SH-SY5Y (cell line): ENCODE measurements around the gene RGS12.

Experiments used
- GATA2 ChIP-seq: IDR thresholded peaks from 2 replicates; pipeline ENCODE4 v1.6.1; 2011; ENCODE audit warnings: mild to moderate bottlenecking, low read depth, low read length
- GATA3 ChIP-seq: IDR thresholded peaks from 2 replicates; pipeline ENCODE4 v1.6.1; 2011; ENCODE audit warnings: low read depth, mild to moderate bottlenecking, low read length, moderate library complexity

DNA sequence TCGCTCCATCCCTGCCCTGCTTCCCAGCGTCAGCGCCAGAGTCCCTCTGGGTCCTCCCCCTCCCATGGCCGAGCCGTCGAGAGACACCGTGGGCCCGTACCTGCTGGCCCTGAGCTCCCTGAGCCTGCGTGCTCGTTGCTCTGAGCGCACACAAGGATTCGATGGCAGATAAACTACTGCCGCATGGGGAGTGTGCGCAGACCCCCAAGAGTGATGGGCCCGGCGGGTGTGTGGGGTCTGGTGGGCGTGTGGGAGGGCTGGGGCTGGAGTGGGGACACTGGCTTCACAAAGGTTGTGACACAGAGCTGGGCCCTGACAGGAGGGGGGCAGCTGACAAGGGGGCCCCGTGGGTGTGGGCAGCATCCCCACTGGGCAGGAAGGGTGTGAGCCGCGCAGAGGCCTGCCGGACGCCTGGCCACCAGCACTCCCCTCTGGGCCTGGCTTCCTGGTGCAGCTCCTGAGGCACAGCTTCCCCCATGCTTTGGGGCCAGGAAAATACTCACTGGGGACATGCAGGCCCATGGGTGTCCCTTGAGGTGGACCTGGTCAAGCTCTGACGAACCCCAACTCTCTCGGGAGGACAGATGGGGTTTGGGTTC, 4.8 kb upstream of the RGS12 start:
- TF ChIP-seq GATA2, result no peak
- no peak for TF ChIP-seq GATA3
